Ramos (cell line): Measurements from ENCODE around the gene GALNT10.

Experiments
- in situ Hi-C: fragments of 300-500 bp; cut with MboI; formaldehyde crosslinking; loops from one replicate; pipeline ENCODE4 v1.14.3; 2022; ENCODE audit warnings: low sequenced_read_pairs; ENCODE audit not compliant: unreplicated experiment

GALNT10 gene

DNA sequence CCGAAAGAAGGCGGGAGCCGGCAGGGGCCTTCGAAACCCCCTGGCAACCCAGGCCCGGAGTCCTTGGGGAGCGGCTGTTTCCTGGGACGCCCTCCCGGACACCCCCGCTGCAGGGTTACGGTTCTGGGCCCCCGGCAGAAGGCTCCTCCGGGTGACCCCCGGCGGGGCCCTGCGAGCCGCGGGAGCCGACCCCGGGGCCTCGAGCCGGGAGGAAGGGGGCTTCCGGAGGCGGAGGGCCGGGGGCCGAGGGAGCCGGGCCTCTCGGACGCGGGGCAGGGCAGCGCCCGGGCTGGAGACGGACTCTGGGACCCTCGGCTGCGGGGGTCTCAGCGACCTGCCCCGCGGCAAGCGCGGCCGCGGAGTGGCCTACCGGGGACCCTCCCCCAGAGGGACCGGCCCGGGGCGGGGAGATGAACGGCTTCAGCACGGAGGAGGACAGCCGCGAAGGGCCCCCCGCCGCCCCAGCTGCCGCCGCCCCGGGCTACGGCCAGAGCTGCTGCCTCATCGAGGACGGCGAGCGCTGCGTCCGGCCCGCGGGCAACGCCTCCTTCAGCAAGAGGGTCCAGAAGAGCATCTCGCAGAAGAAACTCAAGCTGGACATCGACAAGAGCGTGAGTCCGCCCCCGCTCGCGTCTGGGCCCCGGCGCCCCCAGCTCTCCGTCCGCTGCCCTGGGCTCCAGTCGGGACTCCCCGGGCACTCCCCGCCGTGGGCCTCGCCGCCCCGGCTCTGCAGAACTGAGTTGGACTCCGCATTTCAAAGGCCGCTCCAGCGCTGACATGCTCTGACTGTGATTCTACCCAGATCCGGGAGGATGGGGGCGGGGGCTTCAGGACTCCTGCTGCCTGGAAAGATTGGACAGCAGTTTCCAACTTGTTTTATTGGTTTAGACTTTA lies 255.9 kb downstream of the GALNT10 start:
- in situ Hi-C loops: no loop called here

- in situ Hi-C loops: no loop called here
These were observed 256.7 kb downstream of the GALNT10 start for GRCh38 chr5:154447089-154447725.

DNA sequence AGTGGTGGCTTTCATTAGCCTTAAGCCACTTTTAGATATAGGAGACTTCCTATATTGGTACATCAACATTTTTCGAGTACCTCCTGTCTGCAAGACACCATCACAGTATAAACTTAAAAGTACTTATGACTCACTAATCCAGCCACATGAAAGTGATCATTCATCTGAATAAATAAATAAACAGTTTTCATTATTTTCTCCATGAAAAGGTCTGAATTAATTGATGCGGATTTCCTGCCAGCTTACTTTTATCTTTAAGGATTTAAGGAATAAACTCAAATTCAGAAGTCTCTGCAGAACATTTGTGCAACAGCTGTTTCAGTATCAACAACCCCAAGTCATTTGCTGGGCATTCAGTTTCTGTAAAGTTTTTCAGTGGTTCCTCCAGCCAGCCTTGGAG lies 259.3 kb downstream of the GALNT10 start:
- in situ Hi-C loops: no loop called here

- in situ Hi-C loops: no loop called here
These were observed 261.4 kb downstream of the GALNT10 start for GRCh38 chr5:154451957-154452356.

- in situ Hi-C loops: no loop called here
These were observed 265.1 kb downstream of the GALNT10 start for GRCh38 chr5:154455585-154455984.

GRCh38 chr5:154456540-154456939 lies 266.0 kb downstream of the GALNT10 start:
- in situ Hi-C loops: no loop called here

GRCh38 chr5:154459015-154459414 lies 268.5 kb downstream of the GALNT10 start:
- in situ Hi-C loops: no loop called here

- in situ Hi-C loops: loop anchor here (5.0 kb wide), 1 partner anchor 147 kb away; no protein-coding TSS in a partner anchor
These were observed 269.6 kb downstream of the GALNT10 start for GRCh38 chr5:154460172-154460571.

GRCh38 chr5:154461531-154461930 lies 271.0 kb downstream of the GALNT10 start:
- in situ Hi-C loops: loop anchor here (5.0 kb wide), 1 partner anchor 146 kb away; no protein-coding TSS in a partner anchor

DNA sequence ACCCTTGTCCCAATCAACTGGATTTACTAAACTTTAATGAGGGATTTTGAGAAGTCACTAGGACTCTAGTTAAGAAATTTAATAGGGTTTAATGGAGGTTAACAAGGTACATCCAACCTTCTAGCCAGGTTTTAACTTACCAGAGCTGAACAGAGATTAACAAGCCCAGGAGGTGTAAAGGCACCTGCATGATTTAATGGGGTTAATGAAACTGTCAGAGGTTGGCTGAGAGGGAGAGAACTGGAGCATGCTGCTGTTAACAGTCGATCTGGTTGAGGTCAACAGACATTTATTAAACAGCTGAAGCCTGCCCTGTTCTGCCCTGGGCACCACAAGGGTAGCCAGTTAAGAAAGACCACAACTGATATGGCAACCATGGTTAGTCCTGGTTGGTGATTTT lies 273.9 kb downstream of the GALNT10 start:
- in situ Hi-C loops: loop anchor here (5.0 kb wide), 1 partner anchor 143 kb away; no protein-coding TSS in a partner anchor

GRCh38 chr5:154465169-154465568 lies 274.6 kb downstream of the GALNT10 start:
- in situ Hi-C loops: no loop called here

- in situ Hi-C loops: no loop called here
These were observed 275.6 kb downstream of the GALNT10 start for GRCh38 chr5:154466147-154466546.

DNA sequence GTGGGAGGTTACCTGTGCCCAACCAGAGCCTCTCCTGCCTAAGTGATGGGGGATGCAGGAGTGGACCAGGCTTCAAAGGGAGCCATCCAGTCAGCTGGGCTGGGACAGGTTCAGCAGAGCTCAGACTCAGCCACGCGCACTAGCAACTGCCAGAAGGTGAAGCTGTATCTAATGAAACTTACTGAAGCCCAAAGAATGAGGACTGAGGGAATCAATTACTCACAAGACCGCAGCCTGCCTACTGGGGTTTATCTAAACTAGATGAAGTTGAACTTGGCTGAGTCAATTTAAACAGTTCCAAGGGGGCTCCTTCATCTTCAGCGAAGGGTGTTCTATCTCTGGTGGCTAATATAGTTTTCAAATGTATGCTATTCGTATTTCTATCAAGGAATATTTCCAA lies 276.1 kb downstream of the GALNT10 start:
- in situ Hi-C loops: no loop called here

- in situ Hi-C loops: no loop called here
These were observed 277.3 kb downstream of the GALNT10 start for GRCh38 chr5:154467655-154468354.

DNA sequence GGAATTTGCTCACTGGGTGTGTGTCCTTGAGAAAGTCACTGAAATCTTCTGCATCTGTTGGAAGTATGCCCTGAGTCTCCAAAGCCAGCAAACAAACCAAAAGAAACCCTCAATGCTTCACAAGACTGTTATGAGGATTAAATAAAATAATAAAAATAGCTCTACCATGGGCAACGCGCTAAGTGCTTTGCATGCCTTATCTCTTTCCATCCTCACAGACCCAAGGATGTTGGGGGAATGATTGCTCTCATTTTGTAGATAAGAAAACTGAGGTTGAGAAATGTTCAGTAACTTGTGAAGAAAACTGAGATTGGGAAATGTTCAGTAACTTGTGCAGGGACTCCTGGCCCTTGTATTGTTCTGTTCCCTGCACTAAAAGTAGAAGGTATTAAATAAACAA lies 279.6 kb downstream of the GALNT10 start:
- in situ Hi-C loops: no loop called here
